Femur (tissue), 1 donor: ENCODE measurements around the gene C9orf78.

Experiments
- DNase-seq: peaks from one replicate; pipeline ENCODE4 v3.0.0-alpha.2; 2017

Gene C9orf78

DNA sequence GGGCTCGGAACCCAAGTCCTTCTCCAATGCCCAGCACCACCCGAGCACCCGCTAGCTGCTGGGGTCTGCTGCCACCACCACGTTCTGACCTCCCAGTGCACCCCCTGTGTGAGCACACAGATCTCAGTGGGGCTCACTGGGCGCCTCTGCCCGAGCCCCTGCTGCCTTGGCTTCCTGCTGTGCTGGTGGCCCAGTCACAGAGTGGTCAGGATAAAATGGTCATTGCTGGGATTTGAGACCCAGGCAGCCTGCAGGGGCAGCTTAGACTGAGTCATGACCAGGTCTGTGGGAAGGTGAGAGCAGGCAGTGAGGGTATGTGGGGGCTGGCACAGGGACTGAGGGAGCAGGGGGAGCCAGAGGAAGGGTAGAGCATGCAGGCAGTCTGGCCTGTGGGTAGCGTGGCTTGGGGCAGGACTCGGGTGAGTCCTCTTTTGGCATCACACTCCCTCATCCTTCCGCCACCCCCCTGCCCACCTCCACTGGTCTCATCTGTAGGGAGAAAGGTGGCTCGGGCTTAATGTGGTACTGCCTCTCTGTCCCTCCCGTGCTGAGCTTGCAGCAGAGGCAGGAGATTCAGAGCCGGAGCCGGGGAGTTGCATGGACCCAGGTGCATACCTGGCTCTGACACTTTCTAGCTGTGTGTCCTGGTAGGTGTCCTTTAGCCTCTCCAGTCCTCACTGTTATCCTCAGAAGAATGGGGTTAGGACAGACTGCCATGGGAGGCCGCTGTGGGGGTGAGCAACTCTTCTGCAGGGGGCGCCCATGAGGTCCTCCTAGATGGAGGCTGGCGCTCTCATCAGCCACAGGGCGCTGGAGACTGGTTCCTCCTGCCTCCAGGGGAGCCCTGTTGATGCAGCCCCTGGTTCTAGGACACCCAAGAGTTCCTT is 32.3 kb upstream of the C9orf78 start:
- no peak for DNase-seq

GRCh38 chr9:129866394-129867135 is 31.5 kb upstream of the C9orf78 start:
- DNase-seq = no peak

DNA sequence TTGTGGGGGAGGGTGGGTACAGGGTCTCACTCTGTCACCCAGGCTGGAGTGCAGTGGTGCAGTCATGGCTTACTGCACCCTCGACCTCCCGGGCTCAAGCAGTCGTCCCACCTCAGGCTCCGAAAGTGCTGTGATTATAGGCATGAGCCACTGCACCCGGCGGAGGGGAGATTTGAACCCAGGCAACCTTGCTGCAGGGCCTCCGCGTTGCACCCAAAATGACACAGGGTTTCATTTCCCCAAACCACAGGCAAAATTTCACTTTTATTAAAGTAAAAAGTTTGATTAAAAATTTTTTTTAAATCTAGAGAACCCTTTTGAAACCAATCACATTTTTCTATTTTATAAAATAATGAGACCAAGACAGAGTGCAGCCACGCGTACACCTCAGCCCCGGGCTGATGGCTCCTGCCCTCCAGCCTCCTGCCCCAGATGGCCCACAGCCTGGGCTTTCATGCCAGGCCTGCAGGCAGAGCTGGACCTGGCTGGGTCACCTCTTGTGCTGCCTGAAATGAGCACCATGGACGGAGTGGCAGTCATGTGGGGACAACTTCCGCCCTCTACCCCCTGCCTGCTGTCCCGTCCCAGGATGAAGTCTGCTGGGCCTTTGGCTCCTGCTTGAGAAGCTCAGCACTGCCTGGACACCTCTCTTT is 30.7 kb upstream of the C9orf78 start:
- no peak for DNase-seq

DNA sequence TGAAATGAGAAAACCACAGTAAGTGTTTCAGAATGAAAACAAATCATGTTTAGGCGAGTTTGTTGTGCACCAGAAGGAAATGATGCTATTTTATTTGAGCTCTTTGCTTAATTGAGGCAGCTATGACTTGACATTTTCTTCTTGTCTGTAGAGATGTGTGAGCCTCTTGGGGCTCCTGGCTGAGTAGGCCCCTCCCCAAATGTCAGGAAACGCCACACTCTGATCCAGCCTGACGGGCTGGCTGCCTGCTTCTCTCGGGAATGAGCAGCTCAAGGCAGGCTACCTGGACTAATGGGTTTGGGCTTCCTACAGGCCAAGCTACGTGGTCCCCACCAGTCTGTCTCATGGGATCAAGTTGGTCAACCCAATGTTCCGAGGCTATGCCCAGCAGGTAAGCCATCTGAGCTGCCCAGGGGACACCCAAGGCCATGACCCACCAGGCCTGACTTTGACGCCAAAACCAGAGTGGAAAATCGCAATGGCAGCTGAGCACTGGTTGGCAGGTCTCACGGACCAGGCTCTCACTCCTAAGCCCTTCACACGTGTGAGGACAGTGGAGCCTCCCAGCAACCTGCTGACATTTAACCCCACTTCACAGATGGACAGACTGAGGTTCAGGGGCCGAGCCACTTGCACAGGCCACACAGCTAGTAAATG is 30.0 kb upstream of the C9orf78 start:
- DNase-seq = no peak

DNA sequence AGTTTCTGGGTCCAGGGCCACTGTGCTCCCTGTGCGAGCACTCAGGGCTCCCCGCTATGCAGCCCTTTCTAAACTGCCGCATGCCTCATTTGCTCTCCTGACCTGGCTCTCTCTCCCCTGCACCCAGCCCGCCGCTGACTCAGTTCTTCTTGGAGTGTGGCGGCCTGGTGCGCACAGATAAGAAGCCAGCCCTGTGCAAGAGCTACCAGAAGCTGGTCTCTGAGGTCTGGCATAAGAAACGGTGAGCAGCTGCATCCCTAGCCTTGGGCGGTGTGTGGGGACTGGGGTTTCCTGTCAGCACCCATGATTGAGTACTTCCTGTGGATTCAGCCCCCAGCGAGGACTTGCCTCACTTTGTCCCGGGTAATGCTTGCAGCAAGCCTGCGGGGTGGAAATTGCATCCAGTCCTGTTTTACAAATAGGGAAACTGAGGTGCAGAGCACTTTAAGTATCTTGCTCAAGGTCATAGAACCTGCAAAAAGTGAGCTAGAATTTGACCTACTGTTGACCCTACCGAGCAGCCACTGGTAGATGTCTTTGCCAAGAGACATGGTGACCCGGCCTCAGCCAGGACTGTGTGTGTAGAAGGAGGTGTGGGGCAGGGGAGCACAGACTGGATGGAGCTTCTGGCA is 28.1 kb upstream of the C9orf78 start:
- peak; percentile 54 for DNase-seq

DNA sequence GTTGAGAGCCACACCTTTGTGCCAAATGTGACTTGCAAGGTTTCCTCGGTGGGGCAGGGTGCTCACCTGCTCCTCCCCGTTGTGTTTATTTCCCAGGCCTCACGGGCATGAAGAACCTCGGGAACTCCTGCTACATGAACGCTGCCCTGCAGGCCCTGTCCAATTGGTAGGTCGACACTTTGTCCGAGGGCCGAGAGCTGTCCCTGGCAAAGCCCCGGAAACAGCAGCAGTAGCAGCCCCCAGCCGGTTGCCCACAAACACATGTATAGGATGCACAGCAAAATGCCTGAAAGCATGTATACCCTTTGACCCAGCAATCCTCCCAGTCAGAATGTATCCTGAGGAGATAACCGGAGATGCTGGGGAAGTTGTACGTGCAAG is 26.4 kb upstream of the C9orf78 start:
- DNase-seq = no peak

- DNase-seq = no peak
Observed at GRCh38 chr9:129860653-129861446, 25.8 kb upstream of the C9orf78 start.

GRCh38 chr9:129858167-129858962 is 23.3 kb upstream of the C9orf78 start:
- DNase-seq = no peak

- no peak for DNase-seq
Observed at GRCh38 chr9:129857207-129857606, 22.1 kb upstream of the C9orf78 start.

GRCh38 chr9:129854588-129855110 is 19.6 kb upstream of the C9orf78 start:
- no peak for DNase-seq

DNA sequence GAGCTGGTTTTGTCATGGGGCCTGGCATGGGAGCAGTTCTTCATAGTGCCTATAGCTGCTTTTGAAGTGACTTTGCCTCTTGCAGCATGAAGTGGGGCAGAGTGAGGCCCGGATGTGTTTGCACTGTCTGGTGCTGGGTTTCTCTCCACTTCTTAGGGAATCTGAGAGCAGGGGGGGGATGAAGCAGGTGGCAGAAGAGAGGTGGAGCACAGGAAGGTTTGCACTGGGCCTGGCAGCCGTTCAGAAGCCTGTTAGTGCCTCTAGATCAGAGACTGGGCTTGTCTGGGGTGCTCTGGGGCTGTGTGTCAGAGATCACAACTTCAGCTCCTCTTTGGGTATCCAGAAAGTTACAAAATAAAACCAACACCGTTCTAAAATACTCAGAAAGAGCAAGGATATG is 18.5 kb upstream of the C9orf78 start:
- DNase-seq = no peak

DNA sequence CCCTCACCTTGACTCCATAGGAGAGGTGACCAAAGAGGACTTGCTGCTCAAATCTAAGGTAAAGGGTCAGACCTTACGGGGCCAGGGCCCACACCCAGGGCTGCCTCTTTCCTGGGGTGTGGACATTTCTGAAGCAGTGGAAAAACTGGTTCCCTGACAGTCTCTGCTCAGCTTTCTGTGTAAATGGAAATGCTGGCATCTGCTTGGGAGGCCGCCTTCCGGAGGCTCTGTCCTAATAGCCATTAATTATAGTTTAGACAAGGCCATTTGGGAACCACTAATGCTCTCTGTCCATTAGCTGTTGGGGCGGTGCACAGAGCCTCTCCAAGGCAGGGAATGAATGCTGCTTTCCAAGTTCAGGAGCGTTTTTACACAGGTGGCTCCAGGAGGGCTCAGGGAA is 17.5 kb upstream of the C9orf78 start:
- no peak for DNase-seq

DNA sequence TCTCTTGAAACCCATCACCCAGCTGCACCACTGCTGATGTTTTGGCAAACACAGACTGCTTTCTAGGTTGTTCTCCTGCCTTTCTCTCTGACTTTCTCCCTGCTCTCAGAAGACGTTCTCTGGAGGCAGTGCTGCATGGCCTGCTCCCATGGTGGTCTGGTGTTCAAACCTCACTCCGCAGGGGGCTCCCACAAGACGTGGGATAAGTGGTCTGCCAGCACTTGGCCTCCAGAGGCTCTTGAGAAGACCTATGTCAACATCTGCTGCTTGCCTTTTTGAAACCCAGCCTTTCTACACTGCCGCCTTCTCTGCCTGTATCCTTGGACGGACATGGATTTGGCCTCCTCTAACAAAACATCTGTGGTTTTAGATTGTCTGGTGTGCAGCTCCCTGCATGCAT is 16.7 kb upstream of the C9orf78 start:
- no peak for DNase-seq

GRCh38 chr9:129850821-129851550 is 15.9 kb upstream of the C9orf78 start:
- no peak for DNase-seq

GRCh38 chr9:129849901-129850300 is 14.8 kb upstream of the C9orf78 start:
- no peak for DNase-seq

- no peak for DNase-seq
Observed at GRCh38 chr9:129848712-129849441, 13.8 kb upstream of the C9orf78 start.

DNA sequence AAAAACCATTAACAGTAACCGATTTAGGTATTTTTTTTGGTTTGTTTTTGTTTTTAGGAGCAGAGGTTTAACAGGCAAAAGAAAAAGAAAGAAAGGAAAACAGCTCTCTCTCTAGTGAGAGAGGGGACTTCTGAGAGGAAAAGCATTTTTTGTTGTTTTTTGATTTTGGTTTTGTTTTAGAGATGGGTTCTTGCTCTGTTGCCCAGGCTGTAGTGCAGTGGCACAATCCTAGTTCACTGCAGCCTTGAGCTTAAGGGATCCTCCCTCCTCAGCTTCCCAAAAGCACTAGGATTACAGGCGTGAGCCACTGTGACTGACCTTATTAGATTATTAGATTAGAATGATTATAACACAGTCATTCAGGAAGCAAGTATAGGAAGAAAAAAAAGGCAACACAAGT is 10.3 kb upstream of the C9orf78 start:
- DNase-seq = no peak

GRCh38 chr9:129841071-129841470 is 6.0 kb upstream of the C9orf78 start:
- DNase-seq = no peak

- no peak for DNase-seq
Observed at GRCh38 chr9:129840034-129840433, 5.0 kb upstream of the C9orf78 start.
